Parathyroid adenoma (tissue), 2 donors: ENCODE data around the gene STX16.

Source experiments
- H2AFZ ChIP-seq: fragments of 300-600 bp; sonication (generic); one replicate; pipeline ENCODE4 v1.7.0; 2017; ENCODE audit warnings: antibody characterized with exemption, mild to moderate bottlenecking
- H3K27ac ChIP-seq: fragments of 300-600 bp; sonication (generic); one replicate; pipeline ENCODE4 v1.7.0; 2017
- H3K27me3 ChIP-seq: fragments of 300-600 bp; sonication (generic); one replicate; pipeline ENCODE4 v1.7.0; 2017; ENCODE audit warnings: low read length; ENCODE audit not compliant: control insufficient read depth, insufficient read depth
- H3K36me3 ChIP-seq: fragments of 300-600 bp; sonication (generic); one replicate; pipeline ENCODE4 v1.7.0; 2017; ENCODE audit warnings: low read length; ENCODE audit not compliant: control insufficient read depth, insufficient read depth
- H3K4me1 ChIP-seq: fragments of 300-600 bp; sonication (generic); one replicate; pipeline ENCODE4 v1.7.0; 2017; ENCODE audit warnings: control low read depth
- H3K4me2 ChIP-seq: fragments of 300-600 bp; sonication (generic); one replicate; pipeline ENCODE4 v1.7.0; 2017; ENCODE audit warnings: low read length
- H3K4me3 ChIP-seq: fragments of 300-600 bp; sonication (generic); one replicate; pipeline ENCODE4 v1.7.0; 2017; ENCODE audit warnings: low read depth, low read length
- H3K79me2 ChIP-seq: fragments of 300-600 bp; sonication (generic); one replicate; pipeline ENCODE4 v1.7.0; 2017; ENCODE audit warnings: control low read depth
- H3K9ac ChIP-seq: fragments of 300-600 bp; sonication (generic); one replicate; pipeline ENCODE4 v1.7.0; 2017; ENCODE audit warnings: mild to moderate bottlenecking
- H3K9me3 ChIP-seq: fragments of 300-600 bp; sonication (generic); one replicate; pipeline ENCODE4 v1.7.0; 2017; ENCODE audit warnings: low read length; ENCODE audit not compliant: control insufficient read depth
- TF ChIP-seq, protein P1 (sequence below): fragments of 300-600 bp; sonication (generic); IDR thresholded peaks from one replicate; pipeline ENCODE4 v1.7.0; 2017; ENCODE audit warnings: antibody characterized with exemption, mild to moderate bottlenecking
- donor health status: primary hyperparathyroidism.

The STX16 gene

DNA sequence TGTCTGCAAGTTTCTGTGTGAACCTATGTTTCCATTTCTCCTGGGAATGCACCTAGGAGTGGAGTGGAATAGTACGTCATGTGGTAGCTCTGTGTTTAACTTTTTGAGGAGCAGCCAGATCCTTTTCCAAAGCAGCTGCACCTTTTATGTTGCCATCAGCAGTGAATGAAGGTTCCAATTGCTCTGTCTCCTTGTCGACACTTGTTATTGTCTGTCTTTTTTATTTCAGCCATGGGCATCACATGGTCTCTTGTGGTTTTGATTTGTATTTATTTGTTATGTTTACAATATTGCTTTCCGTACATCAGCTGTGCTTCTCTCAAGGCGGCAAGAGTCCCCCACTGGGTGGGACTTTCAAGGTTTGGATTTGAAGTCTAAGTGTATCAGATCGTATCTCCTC is 33.9 kb upstream of the STX16 start:
- Histone ChIP-seq H3K27ac (no peak overlapping the region), H3K4me3 (no peak overlapping the region), H3K9me3 (no peaks in the 10 kb centered on the region), H3K4me1 (no peaks in the 10 kb centered on the region), H3K79me2 (no peaks in the 10 kb centered on the region), H3K27me3 (no peaks in the 10 kb centered on the region), H2AFZ (no peak overlapping the region), H3K36me3 (no peaks in the 10 kb centered on the region), H3K4me2 (no peak overlapping the region), H3K9ac (no peak overlapping the region)
- TF ChIP-seq, protein P1, sequence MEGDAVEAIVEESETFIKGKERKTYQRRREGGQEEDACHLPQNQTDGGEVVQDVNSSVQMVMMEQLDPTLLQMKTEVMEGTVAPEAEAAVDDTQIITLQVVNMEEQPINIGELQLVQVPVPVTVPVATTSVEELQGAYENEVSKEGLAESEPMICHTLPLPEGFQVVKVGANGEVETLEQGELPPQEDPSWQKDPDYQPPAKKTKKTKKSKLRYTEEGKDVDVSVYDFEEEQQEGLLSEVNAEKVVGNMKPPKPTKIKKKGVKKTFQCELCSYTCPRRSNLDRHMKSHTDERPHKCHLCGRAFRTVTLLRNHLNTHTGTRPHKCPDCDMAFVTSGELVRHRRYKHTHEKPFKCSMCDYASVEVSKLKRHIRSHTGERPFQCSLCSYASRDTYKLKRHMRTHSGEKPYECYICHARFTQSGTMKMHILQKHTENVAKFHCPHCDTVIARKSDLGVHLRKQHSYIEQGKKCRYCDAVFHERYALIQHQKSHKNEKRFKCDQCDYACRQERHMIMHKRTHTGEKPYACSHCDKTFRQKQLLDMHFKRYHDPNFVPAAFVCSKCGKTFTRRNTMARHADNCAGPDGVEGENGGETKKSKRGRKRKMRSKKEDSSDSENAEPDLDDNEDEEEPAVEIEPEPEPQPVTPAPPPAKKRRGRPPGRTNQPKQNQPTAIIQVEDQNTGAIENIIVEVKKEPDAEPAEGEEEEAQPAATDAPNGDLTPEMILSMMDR: no peak

- TF ChIP-seq, protein P1: no peak
- Histone ChIP-seq H3K9me3 (no peaks in the 10 kb centered on the region), H3K79me2 (no peaks in the 10 kb centered on the region), H3K36me3 (no peaks in the 10 kb centered on the region), H2AFZ (no peak overlapping the region), H3K4me1 (no peaks in the 10 kb centered on the region), H3K4me2 (no peak overlapping the region), H3K4me3 (no peak overlapping the region), H3K27me3 (no peaks in the 10 kb centered on the region), H3K27ac (no peak overlapping the region), H3K9ac (no peak overlapping the region)
Measured at GRCh38 chr20:58618351-58619076, 32.6 kb upstream of the STX16 start.

- H3K27ac ChIP-seq: no peak overlapping the region
- H3K9me3 ChIP-seq: no peaks in the 10 kb centered on the region
- no peaks in the 10 kb centered on the region for H3K79me2 ChIP-seq
- H3K9ac ChIP-seq: no peak overlapping the region
- no peak overlapping the region for H3K4me3 ChIP-seq
- no peaks in the 10 kb centered on the region for H3K4me1 ChIP-seq
- no peaks in the 10 kb centered on the region for H3K36me3 ChIP-seq
- H2AFZ ChIP-seq: no peak overlapping the region
- TF ChIP-seq, protein P1: no peak
- H3K4me2 ChIP-seq: no peak overlapping the region
- no peaks in the 10 kb centered on the region for H3K27me3 ChIP-seq
Measured at GRCh38 chr20:58619077-58619863, 31.8 kb upstream of the STX16 start.

DNA sequence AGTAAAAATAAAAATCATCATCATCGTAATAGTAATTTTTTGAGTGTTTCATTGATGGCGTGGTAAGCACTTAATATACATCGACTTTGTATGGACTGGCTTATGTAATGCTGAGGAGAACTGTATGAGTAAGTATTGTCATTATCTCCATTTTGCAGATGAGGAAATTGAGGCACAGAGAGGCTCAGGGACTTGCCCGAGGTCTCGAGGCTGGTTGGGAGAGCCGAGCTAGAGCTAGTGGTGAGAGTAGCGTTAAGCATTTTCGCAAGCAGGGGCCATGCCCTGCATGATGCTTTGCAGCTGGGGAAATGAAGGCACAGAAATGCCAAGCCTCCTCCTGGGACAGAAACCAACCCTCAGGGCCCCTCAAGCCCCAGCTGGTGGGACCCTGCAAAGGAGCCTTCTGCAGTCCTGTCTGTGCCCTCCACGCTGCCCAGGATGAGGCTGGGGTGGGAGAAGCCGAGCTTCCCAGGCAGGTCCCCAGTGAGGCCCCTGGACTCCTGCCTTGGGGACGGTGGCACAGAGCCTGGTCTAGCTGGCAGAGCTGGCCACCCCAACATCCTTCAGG is 31.1 kb upstream of the STX16 start:
- TF ChIP-seq, protein P1: no peak
- H3K9ac ChIP-seq: no peak overlapping the region
- H3K27ac ChIP-seq: no peak overlapping the region
- no peaks in the 10 kb centered on the region for H3K36me3 ChIP-seq
- H3K4me2 ChIP-seq: no peak overlapping the region
- H2AFZ ChIP-seq: no peak overlapping the region
- no peak overlapping the region for H3K4me3 ChIP-seq
- no peaks in the 10 kb centered on the region for H3K79me2 ChIP-seq
- no peaks in the 10 kb centered on the region for H3K27me3 ChIP-seq
- H3K4me1 ChIP-seq: no peaks in the 10 kb centered on the region
- H3K9me3 ChIP-seq: no peaks in the 10 kb centered on the region
